HEK293 (cell line): ENCODE data around the gene LLGL2.

Source experiments
- GLIS1 ChIP-seq: fragments of 450-650 bp; formaldehyde crosslinking; IDR thresholded peaks from 2 replicates; pipeline ENCODE4 v1.5.1; 2016; ENCODE audit warnings: missing biosample characterization, missing genetic modification characterization
- GLIS2 ChIP-seq: fragments of 450-650 bp; formaldehyde crosslinking; IDR thresholded peaks from 2 replicates; pipeline ENCODE4 v1.5.1; 2016; ENCODE audit warnings: missing biosample characterization, missing genetic modification characterization
- SALL2 ChIP-seq: fragments of 450-650 bp; formaldehyde crosslinking; IDR thresholded peaks from 2 replicates; pipeline ENCODE4 v1.5.0; 2017; ENCODE audit warnings: missing biosample characterization, mild to moderate bottlenecking, missing genetic modification characterization, borderline replicate concordance
- SP2 ChIP-seq: fragments of 450-650 bp; formaldehyde crosslinking; IDR thresholded peaks from 2 replicates; pipeline ENCODE4 v1.5.1; 2016; ENCODE audit warnings: missing biosample characterization, missing genetic modification characterization
- SP7 ChIP-seq: fragments of 450-650 bp; formaldehyde crosslinking; IDR thresholded peaks from 2 replicates; pipeline ENCODE4 v1.5.1; 2016; ENCODE audit warnings: missing biosample characterization, missing genetic modification characterization
- ZIC2 ChIP-seq: fragments of 450-650 bp; formaldehyde crosslinking; IDR thresholded peaks from 2 replicates; pipeline ENCODE4 v1.5.1; 2016; ENCODE audit warnings: missing biosample characterization, missing genetic modification characterization
- ZNF10 ChIP-seq: fragments of 450-650 bp; formaldehyde crosslinking; IDR thresholded peaks from 2 replicates; pipeline ENCODE4 v1.5.1; 2017; ENCODE audit warnings: missing biosample characterization, missing genetic modification characterization
- ZNF2 ChIP-seq: fragments of 450-650 bp; formaldehyde crosslinking; IDR thresholded peaks from 2 replicates; pipeline ENCODE4 v1.5.1; 2016; ENCODE audit warnings: missing biosample characterization, missing genetic modification characterization
- ZNF341 ChIP-seq: fragments of 450-650 bp; formaldehyde crosslinking; IDR thresholded peaks from 2 replicates; pipeline ENCODE4; 2016; ENCODE audit warnings: low read depth, missing biosample characterization, missing genetic modification characterization
- ZNF366 ChIP-seq: fragments of 450-650 bp; formaldehyde crosslinking; conservative IDR thresholded peaks from 2 replicates; pipeline ENCODE4 v1.5.1; 2016; ENCODE audit warnings: missing biosample characterization, missing genetic modification characterization
- ZNF423 ChIP-seq: fragments of 450-650 bp; formaldehyde crosslinking; IDR thresholded peaks from 2 replicates; pipeline ENCODE4 v1.5.1; 2016; ENCODE audit warnings: missing biosample characterization, missing genetic modification characterization
- ZNF473 ChIP-seq: fragments of 450-650 bp; formaldehyde crosslinking; IDR thresholded peaks from 2 replicates; pipeline ENCODE4 v1.5.1; 2017; ENCODE audit warnings: missing biosample characterization, missing genetic modification characterization
- ZNF488 ChIP-seq: fragments of 450-650 bp; formaldehyde crosslinking; IDR thresholded peaks from 2 replicates; pipeline ENCODE4 v1.5.1; 2016; ENCODE audit warnings: missing biosample characterization, missing genetic modification characterization
- ZNF529 ChIP-seq: fragments of 450-650 bp; formaldehyde crosslinking; IDR thresholded peaks from 2 replicates; pipeline ENCODE4 v1.5.1; 2017; ENCODE audit warnings: missing genetic modification characterization, missing biosample characterization; ENCODE audit not compliant: insufficient replicate concordance
- ZNF544 ChIP-seq: fragments of 450-650 bp; formaldehyde crosslinking; IDR thresholded peaks from 2 replicates; pipeline ENCODE4 v1.5.0; 2017; ENCODE audit warnings: missing biosample characterization, missing genetic modification characterization
- ZNF548 ChIP-seq: fragments of 450-650 bp; formaldehyde crosslinking; IDR thresholded peaks from 2 replicates; pipeline ENCODE4 v1.5.1; 2016; ENCODE audit warnings: missing biosample characterization, missing genetic modification characterization
- ZNF549 ChIP-seq: fragments of 450-650 bp; IDR thresholded peaks from 2 replicates; pipeline ENCODE4 v1.5.1; 2018; ENCODE audit warnings: missing biosample characterization, missing genetic modification characterization, mild to moderate bottlenecking, inconsistent platforms, moderate library complexity
- ZNF571 ChIP-seq: fragments of 450-650 bp; formaldehyde crosslinking; IDR thresholded peaks from 2 replicates; pipeline ENCODE4 v1.5.0; 2017; ENCODE audit warnings: missing biosample characterization, missing genetic modification characterization
- ZNF645 ChIP-seq: fragments of 450-650 bp; formaldehyde crosslinking; IDR thresholded peaks from 2 replicates; pipeline ENCODE4; 2016; ENCODE audit warnings: missing biosample characterization, missing genetic modification characterization
- ZNF654 ChIP-seq: fragments of 450-650 bp; formaldehyde crosslinking; IDR thresholded peaks from 2 replicates; pipeline ENCODE4 v1.5.1; 2016; ENCODE audit warnings: low read depth, missing biosample characterization, missing genetic modification characterization
- ZNF701 ChIP-seq: fragments of 450-650 bp; formaldehyde crosslinking; IDR thresholded peaks from 2 replicates; pipeline ENCODE4 v1.5.1; 2016; ENCODE audit warnings: missing biosample characterization, missing genetic modification characterization
- ZNF707 ChIP-seq: fragments of 450-650 bp; formaldehyde crosslinking; IDR thresholded peaks from 2 replicates; pipeline ENCODE4 v1.5.1; 2016; ENCODE audit warnings: missing biosample characterization, missing genetic modification characterization
- ZNF747 ChIP-seq: fragments of 450-650 bp; formaldehyde crosslinking; IDR thresholded peaks from 2 replicates; pipeline ENCODE4 v1.5.1; 2016; ENCODE audit warnings: missing biosample characterization, missing genetic modification characterization
- ZSCAN30 ChIP-seq: fragments of 450-650 bp; IDR thresholded peaks from 2 replicates; pipeline ENCODE4 v1.5.1; 2018; ENCODE audit warnings: missing biosample characterization, mild to moderate bottlenecking, missing genetic modification characterization, moderate library complexity
- ZXDB ChIP-seq: fragments of 450-650 bp; formaldehyde crosslinking; IDR thresholded peaks from 2 replicates; pipeline ENCODE4 v1.5.1; 2016; ENCODE audit warnings: missing biosample characterization, missing genetic modification characterization
- TF ChIP-seq, protein P1 (sequence below): fragments of 450-650 bp; formaldehyde crosslinking; IDR thresholded peaks from 2 replicates; pipeline ENCODE4 v1.5.1; 2016; ENCODE audit warnings: missing biosample characterization, missing genetic modification characterization
- TF ChIP-seq, protein P2 (sequence below): fragments of 450-650 bp; formaldehyde crosslinking; IDR thresholded peaks from 2 replicates; pipeline ENCODE4 v1.5.1; 2016; ENCODE audit warnings: missing biosample characterization, missing genetic modification characterization

The LLGL2 gene

DNA sequence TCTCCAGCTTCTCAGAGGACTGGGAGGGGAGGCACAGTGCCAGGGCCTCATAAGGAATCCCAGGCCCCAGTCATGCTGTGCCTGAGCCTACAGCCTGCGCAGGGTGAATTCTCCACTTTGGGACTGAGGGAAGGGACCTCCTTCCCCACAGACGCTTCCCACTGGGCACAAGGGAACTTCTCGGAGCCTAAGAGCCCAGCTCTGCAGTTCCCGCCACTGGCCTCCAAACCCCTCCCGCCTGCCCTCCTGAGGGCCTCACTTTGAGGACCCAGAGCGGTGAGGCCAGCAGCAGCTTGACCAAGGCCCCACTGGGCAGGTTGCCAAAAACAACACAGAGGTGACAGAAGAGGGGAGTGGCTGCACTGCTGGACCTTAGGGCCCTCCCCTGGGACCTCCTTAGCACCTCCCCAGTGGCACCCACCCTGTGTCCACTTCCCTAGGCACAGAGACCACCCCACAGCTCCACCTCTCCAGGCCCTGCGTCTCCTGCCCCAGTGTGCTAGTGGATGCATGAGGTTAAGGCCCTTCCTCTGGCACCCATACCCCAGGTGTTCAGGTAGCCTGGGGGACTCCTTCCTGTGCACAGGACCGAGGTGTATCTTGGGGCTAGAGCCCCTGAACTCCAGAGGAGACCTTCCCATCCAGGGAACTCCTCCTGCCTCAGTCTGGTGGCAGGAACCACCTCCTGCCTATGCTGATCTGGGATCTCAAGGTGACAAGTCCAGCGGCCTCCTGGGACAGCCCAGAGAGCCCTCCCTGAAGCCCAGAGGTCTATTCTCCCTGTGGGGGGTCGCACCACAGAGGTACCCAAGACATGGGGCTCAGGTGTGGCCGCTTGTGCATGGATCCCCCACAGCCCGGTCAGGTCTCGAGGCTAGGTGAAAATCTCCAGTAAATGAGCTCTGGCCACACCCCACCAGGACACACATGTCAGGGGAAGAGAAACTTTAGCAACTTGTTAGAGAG is 13.6 kb upstream of the LLGL2 start (continued):
- TF ChIP-seq GLIS2 (tag by site-specific recombination), result peak; percentile 81
- TF ChIP-seq, protein P1, sequence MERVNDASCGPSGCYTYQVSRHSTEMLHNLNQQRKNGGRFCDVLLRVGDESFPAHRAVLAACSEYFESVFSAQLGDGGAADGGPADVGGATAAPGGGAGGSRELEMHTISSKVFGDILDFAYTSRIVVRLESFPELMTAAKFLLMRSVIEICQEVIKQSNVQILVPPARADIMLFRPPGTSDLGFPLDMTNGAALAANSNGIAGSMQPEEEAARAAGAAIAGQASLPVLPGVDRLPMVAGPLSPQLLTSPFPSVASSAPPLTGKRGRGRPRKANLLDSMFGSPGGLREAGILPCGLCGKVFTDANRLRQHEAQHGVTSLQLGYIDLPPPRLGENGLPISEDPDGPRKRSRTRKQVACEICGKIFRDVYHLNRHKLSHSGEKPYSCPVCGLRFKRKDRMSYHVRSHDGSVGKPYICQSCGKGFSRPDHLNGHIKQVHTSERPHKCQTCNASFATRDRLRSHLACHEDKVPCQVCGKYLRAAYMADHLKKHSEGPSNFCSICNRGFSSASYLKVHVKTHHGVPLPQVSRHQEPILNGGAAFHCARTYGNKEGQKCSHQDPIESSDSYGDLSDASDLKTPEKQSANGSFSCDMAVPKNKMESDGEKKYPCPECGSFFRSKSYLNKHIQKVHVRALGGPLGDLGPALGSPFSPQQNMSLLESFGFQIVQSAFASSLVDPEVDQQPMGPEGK (tag by site-specific recombination), result peak; percentile 47
- TF ChIP-seq ZNF423, result 0 out of 2 replicates have a peak, but pooled peaks have one; percentile 21
- peak; percentile 36 for TF ChIP-seq SP2 (tag by site-specific recombination)
- TF ChIP-seq ZXDB (tag by site-specific recombination), result no peak
- TF ChIP-seq SP7 (tag by site-specific recombination), result peak; percentile 50; the same call in 1 of the 2 replicates
- TF ChIP-seq ZNF645 (tag by site-specific recombination), result no peak
- TF ChIP-seq ZNF747 (tag by site-specific recombination), result no peak
- TF ChIP-seq ZNF529, result no peak
- no peak for TF ChIP-seq ZNF10 (tag by site-specific recombination)
- no peak for TF ChIP-seq ZNF2
- TF ChIP-seq ZNF488 (tag by site-specific recombination), result no peak
- no peak for TF ChIP-seq ZNF544
- TF ChIP-seq ZNF549, result no peak
- peak; percentile 90 for TF ChIP-seq GLIS1 (tag by site-specific recombination)
- TF ChIP-seq ZNF366 (tag by site-specific recombination), result 0 out of 2 replicates have a peak, but pooled peaks have one; percentile 12
- TF ChIP-seq ZNF341 (tag by site-specific recombination), result peak; percentile 40; the same call in 1 of the 2 replicates
- TF ChIP-seq ZNF548 (tag by site-specific recombination), result no peak
- TF ChIP-seq ZSCAN30 (tag by site-specific recombination), result no peak
- TF ChIP-seq, protein P2, sequence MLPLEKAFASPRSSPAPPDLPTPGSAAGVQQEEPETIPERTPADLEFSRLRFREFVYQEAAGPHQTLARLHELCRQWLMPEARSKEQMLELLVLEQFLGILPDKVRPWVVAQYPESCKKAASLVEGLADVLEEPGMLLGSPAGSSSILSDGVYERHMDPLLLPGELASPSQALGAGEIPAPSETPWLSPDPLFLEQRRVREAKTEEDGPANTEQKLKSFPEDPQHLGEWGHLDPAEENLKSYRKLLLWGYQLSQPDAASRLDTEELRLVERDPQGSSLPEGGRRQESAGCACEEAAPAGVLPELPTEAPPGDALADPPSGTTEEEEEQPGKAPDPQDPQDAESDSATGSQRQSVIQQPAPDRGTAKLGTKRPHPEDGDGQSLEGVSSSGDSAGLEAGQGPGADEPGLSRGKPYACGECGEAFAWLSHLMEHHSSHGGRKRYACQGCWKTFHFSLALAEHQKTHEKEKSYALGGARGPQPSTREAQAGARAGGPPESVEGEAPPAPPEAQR (tag by site-specific recombination), result no peak
- peak; percentile 65 for TF ChIP-seq ZIC2
- TF ChIP-seq ZNF473 (tag by site-specific recombination), result no peak
- no peak for TF ChIP-seq ZNF707
- TF ChIP-seq ZNF701, result no peak
- TF ChIP-seq ZNF571 (tag by site-specific recombination), result no peak
- no peak for TF ChIP-seq ZNF654 (tag by site-specific recombination)
- no peak for TF ChIP-seq SALL2 (tag by site-specific recombination)
